Thoracic aorta (tissue), 2 donors: ENCODE data around the gene NFILZ. TPM values are rescaled to one million over a fixed set of nuclear protein-coding genes. Genes with fewer than 3 reads are reported as not detected.

Source experiments
- ATAC-seq: fragments of 150-250 bp; one replicate; pipeline ENCODE4 v1.8.0; 2017; ENCODE audit warnings: low read depth; ENCODE audit not compliant: insufficient number of reproducible peaks, low FRiP score
- DNase-seq: peaks from one replicate; pipeline ENCODE4 v3.0.0-alpha.2; 2020; ENCODE audit warnings: low spot score
- H3K27ac ChIP-seq, 2 donors: fragments of 200-600 bp; sonication (generic); 1 replicate in 1 of 2; 2 replicates in 1 of 2; pipeline ENCODE4 v1.5.1; 2016; ENCODE audit warnings: mild to moderate bottlenecking in 2 of 2, moderate library complexity in 2 of 2
- H3K27me3 ChIP-seq: fragments of 200-600 bp; sonication (generic); replicated peaks from 2 replicates; pipeline ENCODE4 v1.6.0; 2016; ENCODE audit warnings: mild to moderate bottlenecking; ENCODE audit not compliant: insufficient read depth
- H3K36me3 ChIP-seq: fragments of 200-600 bp; sonication (generic); one replicate; pipeline ENCODE4 v1.5.1; 2016
- H3K4me1 ChIP-seq, 2 donors: fragments of 200-600 bp; sonication (generic); 1 replicate in 1 of 2; 2 replicates in 1 of 2; pipeline versions ENCODE4 v1.5.1 to v1.6.0; 2016; ENCODE audit warnings: low read depth in 2 of 2, mild to moderate bottlenecking in 1 of 2; ENCODE audit not compliant: control insufficient read depth in 1 of 2
- H3K4me3 ChIP-seq: fragments of 200-600 bp; sonication (generic); 2 replicates; pipeline ENCODE4 v1.5.1; 2016; ENCODE audit warnings: mild to moderate bottlenecking
- H3K9me3 ChIP-seq: fragments of 200-600 bp; sonication (generic); 2 replicates; pipeline ENCODE4 v1.5.1; 2016
- CTCF ChIP-seq: fragments of 200-600 bp; sonication (generic); IDR thresholded peaks from one replicate; pipeline ENCODE4 v1.5.1; 2019; ENCODE audit warnings: antibody characterized with exemption
- total RNA-seq, 2 donors: library from RNA; depleted of rRNA; stranded (reverse); fragments of >200 nt; gene quantifications; one replicate each; pipeline versions ENCODE4 v1.1.0 to v1.2.3, GENCODE V29; 2016

Gene NFILZ
- total RNA-seq, 2 donors from 2014 or later = not detected

DNA sequence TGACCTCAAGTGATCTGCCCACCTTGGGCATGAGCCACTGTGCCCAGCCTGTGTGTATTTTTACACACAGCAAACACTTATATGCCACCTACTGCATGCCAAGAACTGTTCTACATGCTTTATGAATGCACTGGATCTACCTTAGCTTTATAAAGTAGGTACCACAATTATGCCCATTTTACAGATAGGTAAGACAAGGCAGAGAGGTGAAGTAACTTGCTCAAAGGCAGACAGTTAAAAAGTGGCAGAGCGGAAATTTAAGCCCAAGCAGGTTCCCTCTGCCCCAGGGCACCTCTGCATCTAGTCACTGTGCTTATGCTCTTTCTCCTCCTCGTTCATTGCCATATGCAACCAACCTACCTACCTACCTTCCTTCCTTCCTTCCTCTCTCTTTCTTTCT, 30.4 kb upstream of the NFILZ start:
- Histone ChIP-seq H3K4me1 (peaks cover 0 to 15% of the 10 kb centered on the region in 2 donors), H3K27me3 (no peaks in the 10 kb centered on the region), H3K9me3 (no peaks in the 10 kb centered on the region), H3K27ac (no peak overlapping the region), H3K36me3 (peaks cover 38% of the 10 kb centered on the region), H3K4me3 (no peak overlapping the region)
- no peak for DNase-seq
- no peak for TF ChIP-seq CTCF
- ATAC-seq = no peak

- ATAC-seq = no peak
- no peaks in the 10 kb centered on the region for H3K27me3 ChIP-seq
- H3K27ac ChIP-seq = no peak overlapping the region
- H3K4me3 ChIP-seq = no peak overlapping the region
- DNase-seq = no peak
- no peaks in the 10 kb centered on the region for H3K9me3 ChIP-seq
- peaks cover 45% of the 10 kb centered on the region for H3K36me3 ChIP-seq
- H3K4me1 ChIP-seq = peaks cover 0 to 8% of the 10 kb centered on the region in 2 donors
- TF ChIP-seq CTCF = no peak
These were observed 29.6 kb upstream of the NFILZ start for GRCh38 chr19:8600816-8601215.

GRCh38 chr19:8601796-8602195, 28.6 kb upstream of the NFILZ start:
- DNase-seq (no peak), ATAC-seq (no peak)
- H3K9me3 ChIP-seq = no peaks in the 10 kb centered on the region
- no peak overlapping the region for H3K27ac ChIP-seq
- no peaks in the 10 kb centered on the region for H3K27me3 ChIP-seq
- no peak for TF ChIP-seq CTCF
- H3K36me3 ChIP-seq = peaks cover 39% of the 10 kb centered on the region
- no peak overlapping the region for H3K4me3 ChIP-seq
- H3K4me1 ChIP-seq = peaks cover 0 to 13% of the 10 kb centered on the region in 2 donors

- Histone ChIP-seq H3K4me1 (peaks cover 17 to 37% of the 10 kb centered on the region in 2 donors), H3K4me3 (no peak overlapping the region), H3K9me3 (no peaks in the 10 kb centered on the region), H3K27ac (no peak overlapping the region), H3K36me3 (peaks cover 25% of the 10 kb centered on the region), H3K27me3 (no peaks in the 10 kb centered on the region)
- DNase-seq = no peak
- no peak for TF ChIP-seq CTCF
- ATAC-seq = no peak
These were observed 24.9 kb upstream of the NFILZ start for GRCh38 chr19:8605514-8605913.

- Histone ChIP-seq H3K9me3 (no peaks in the 10 kb centered on the region), H3K27me3 (no peaks in the 10 kb centered on the region), H3K4me1 (peaks cover 22 to 43% of the 10 kb centered on the region in 2 donors), H3K27ac (peak overlapping the region; percentile 71 to 90), H3K4me3 (peak overlapping the region; percentile 39), H3K36me3 (peaks cover 18% of the 10 kb centered on the region)
- ATAC-seq = peak; percentile 40
- no peak for TF ChIP-seq CTCF
- DNase-seq = peak; percentile 83
These were observed 23.0 kb upstream of the NFILZ start for GRCh38 chr19:8607386-8607785.
